Frontal cortex (tissue), 4 donors: ENCODE data around the gene KIF19. TPM values are rescaled to one million over a fixed set of nuclear protein-coding genes. Genes with fewer than 3 reads are reported as not detected.

ENCODE experiments used
- DNase-seq, 2 donors: peaks; one replicate each; pipeline ENCODE4 v3.0.0; 2012; ENCODE audit warnings: low spot score in 2 of 2
- FAIRE-seq: peaks from 2 replicates; lab custom pipeline; 2012; peaks lifted over from hg19 to GRCh38; lab: Jason Lieb, UNC
- total RNA-seq: library from RNA; depleted of rRNA; stranded (reverse); fragments of >200 nt; gene quantifications from one replicate; pipeline ENCODE4 v1.2.3, GENCODE V29; 2014
- donor health status: control.
- donor health status: control.
- donor health status: control.

The KIF19 gene
- total RNA-seq, 1 donor from 2014 or later: not detected

DNA sequence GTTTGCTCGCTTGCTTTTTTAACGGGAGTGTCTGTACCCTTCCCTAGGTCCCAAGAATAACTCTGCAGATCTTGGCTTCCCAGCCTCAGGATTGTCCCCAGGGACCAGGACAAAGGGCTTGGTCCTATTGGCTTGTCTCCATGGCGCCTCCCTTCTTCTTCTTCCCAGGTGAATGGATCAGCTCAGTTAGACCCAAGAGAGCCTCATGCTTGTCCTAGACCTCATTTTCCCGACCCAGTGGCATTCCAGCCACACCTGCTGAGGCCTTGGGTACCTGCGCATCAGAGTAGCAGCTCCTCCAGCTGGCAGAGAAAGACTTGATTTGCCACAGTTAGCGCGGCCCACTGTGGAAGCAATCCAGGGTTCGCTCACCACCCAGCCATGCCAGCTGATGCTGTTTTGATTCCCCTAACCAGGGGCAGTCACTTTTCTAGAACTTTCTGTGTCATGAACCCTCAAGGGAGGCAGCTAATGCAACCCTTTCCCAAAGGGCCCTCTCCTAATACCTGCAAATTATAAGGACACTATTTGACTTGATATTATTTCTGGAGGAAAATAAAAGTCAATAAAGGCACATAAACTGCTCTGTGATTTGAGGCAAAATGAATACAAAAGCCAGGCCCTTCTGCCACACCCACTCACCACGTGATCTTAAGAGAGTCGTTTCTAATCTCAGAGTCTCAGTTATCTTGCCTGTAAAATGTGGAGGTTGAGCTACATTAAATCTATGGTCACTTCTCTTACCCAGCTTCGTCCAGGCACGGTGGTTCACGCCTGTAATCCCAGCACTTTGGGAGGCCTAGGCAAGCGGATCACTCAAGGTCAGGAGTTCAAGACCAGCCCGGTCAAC is 55.2 kb downstream of the KIF19 start:
- DNase-seq (no peak), FAIRE-seq (no peak)

DNA sequence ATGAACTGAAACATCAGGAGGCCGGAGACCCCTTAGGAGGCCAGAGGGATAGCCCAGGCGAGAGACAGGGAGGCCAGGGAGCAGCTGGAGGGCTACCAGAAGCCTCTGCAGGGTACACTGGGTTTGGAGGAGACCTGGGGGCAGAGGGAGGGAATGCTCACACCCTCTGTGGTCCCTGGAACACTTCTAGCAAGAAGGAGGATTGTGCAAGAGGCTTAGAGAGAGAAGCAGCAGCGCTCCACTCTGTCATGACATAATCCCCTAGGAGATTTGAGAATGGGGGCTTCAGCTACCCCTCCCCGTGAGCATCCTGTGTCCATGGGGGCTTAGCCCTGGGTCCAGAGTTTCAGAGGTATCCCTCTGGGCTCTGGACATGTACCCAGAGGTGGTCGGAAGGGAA is 57.1 kb downstream of the KIF19 start:
- FAIRE-seq: no peak

DNA sequence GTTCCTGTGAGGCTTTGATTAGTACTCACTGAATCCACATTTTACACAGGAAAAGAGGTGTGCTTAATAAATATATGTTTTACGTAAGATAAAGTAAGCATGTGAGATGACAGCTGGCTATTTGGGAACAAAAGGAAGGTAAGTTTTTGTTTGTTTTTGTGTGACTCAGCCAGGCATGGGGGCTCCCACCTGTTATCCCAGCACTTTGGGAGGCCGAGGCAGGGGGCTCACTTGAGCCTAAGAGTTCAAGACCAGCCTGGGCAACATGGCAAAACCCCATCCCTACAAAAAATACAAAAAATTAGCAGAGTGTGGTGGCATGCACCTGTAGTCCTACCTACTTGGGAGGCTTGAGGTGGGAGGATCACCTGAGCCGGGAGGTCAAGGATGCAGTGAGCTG is 59.2 kb downstream of the KIF19 start:
- FAIRE-seq: no peak
- DNase-seq: no peak

More for the DNA sequence above, 57.1 kb downstream of the KIF19 start:
- DNase-seq: no peak

DNA sequence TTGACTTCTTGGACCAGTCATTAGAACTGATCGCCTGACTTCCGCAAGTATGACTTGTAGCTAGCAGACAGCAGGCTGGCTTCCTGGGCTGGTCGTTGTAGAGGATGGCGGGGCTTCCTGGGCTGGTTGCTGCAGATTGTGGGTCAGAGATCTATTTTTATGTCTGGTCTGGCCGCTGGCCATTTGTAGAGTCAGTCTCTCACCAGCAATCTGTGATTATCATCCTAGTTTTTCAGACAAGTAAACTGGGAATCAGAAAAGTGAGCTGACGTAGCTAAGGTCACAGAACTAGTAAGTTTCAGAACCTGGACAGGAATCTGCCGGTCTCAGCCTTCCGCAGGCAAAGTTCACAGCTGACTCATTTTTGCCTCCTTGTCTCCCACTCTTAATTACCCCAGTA is 60.4 kb downstream of the KIF19 start:
- DNase-seq (no peak), FAIRE-seq (no peak)

DNA sequence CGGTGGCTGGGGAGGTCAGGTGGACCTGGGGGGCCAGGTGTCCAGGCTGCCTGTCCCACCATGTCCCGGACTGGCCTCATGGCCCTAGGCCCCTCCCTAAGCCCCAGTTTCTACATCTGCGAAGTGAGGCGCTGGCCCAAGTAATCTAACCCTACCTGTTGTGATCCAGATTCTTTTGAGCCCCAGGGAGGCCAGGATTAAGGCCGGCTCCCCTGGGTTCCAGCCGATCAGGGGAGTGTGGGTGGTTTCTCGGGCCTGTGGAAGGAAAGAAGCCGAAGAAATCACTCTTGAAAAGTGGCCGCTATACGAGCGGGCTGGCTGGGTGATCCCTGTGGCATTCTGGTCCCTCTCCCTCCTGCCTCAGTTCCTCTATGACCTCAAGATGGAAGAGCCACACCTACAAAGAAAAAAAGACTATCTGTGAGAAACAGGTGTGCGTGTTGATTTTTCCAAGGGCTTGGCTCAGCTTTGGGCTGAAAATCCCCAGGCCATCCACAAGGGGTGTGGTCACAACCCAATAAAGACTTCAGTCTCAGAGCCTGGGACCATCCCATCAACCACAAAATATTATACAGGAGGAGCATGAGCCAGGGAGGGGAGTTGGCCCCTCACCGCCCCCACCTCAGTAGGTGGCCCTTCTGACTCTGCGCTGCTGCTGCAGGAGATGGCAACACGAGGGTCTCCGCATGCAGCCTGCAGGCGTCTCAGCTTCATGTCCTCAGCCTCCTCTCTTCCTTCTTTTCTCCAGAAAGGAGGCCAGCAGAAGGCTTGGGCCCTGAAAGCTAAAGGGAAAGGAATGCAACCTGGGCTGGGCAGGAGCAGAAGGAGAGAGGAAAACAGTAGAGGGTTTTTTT is 61.6 kb downstream of the KIF19 start:
- DNase-seq: no peak
- FAIRE-seq: no peak

DNA sequence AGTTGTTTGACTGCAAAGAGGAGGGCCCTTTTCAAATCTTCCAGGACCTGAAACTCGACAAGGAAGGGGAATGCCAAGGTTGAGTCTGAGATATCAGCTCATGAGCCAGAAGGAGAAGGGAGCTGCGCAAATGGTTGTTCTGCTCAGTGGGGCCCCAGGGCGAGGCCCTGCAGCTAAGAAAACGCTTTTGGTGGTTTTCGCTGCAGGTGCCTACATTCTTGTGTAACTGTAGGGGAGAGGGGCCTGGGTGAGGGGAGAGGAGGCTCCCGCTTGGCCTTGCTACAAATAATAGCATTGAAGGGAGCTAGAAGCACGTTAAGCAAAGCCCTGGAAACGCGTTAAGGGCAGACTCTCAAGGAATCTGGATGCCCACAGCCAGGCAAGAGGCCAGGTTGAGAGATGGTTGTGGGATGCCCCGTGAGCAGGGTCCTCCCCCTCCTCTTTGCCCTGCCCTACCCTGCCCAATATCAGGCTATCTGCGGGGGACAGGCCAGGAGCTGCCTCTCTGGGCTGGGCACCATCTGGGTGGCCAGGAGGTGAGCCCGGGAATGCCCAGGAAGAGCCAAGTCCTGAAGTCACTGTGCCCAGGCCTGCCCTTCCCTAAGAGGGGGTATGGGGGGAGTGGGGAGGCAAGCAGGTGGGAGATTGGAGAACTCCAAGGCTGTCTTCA is 63.2 kb downstream of the KIF19 start:
- no peak for DNase-seq
- FAIRE-seq: no peak

DNA sequence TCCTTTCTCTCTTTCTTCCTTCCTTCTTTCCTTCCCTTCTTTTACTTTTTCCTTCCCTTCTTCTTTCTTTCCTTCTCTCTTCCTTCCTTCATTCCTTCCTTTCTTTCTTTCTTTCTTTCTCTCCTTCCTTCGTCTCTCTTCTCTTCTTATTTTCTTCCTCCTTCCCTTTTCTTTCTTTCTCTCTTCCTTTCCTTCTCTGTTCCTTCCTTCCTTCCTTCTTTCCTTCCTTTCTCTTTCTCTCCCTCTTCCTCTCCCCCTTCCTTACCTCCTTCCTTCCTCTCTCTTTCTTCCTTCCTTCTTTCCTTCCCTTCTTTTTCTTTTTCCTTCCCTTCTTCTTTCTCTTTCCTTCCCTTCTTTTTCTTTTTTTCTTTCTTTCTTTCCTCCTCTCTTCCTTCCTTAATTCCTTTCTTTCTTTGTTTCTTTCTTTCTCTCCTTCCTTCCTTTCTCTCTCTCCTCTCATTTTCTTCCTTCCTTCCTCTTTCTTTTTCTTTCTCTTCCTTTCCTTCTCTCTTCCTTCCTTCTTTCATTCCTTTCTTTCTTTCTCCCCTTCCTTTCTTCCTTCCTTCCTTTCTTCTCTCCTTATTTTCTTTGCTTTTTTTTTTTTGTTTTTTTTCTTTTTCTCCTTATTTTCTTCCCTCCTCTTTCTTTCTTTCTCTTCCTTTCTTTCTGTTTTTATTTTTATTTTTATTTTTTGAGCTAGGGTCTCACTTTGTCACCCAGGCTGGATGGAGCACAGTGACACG is 64.1 kb downstream of the KIF19 start:
- FAIRE-seq (no peak), DNase-seq (no peak)

DNA sequence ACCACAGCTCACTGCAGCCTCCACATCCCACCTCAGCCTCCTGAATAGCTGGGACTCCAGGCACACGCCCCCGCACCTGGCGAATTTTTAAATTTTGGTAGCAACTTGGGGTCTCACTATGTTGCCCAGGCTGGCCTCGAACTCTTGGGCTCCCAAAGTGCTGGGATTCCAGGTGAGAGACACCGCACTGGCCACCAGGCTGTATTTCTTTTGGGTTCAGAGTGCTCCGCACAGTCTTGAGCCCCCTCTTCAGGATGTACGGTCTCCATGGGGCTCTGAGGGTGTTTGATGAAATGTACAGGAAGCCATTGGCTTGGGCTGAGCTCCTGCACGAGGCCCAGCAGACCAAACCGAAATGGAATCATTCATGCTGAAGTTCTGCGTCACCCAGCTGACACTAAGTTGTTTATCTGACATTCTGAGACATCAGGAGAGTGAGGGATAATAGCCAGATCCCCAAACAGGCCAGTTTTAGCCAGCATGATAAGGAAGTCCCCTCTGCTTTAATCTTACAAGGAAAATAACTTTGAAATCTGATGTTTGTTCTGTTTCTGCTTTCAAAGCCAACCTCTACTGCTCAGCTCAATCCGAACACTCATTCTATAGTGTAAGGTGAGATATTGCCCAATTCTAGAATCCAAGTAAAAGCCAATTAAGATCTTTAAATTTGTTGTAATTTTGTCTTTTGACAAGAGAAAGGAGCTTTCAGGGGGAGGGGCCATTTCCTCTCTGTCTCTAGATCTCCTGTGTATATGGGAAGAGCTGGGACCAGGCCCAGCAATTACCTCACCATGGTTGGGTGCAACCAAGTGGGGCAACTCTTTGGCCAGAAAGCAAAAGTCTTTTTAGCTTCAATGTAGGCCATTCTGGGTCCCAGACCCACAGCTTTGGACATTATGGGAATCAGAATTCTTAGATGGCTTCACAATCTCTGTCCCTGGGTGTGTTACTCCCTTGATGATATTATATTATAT is 64.9 kb downstream of the KIF19 start:
- FAIRE-seq: no peak
- DNase-seq: no peak

DNA sequence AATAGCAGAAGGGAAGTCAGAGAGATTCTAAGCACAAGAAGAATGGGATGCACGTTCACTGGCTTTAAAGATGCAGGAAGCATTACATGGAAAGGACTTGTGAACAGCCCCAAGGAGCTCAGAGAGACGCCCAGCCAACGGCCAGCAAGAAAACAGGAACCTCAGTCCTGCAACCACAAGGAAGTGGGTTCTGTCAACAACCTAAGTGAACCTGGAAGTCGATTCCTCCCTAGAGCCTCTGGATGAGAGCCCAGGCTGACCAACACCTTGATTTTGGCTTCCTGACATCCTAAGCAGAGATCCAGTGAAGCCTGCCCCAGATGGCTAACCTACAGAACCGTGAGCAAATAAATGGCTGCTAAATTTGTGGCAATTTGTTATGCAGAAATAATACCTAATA is 65.7 kb downstream of the KIF19 start:
- DNase-seq: no peak
- FAIRE-seq: no peak

DNA sequence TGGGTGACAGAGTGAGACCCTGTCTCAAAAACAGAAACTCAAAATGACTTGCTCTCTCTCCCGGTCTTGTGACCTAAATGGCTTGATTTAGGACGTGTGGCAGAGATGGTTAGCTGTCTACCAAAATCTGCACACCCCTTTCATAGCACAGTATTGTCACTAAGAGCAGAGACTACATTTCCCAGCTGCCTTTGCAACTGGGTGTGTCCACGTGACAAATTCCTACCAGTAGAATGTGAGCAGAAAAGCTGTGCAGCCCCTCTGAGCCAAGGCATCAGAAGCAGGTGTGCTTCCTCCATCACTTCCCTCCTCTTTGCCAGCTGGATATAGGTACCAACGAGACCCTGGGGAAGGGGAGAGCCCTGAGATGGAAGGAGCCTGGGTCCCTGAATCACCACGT is 66.8 kb downstream of the KIF19 start:
- FAIRE-seq (no peak), DNase-seq (no peak)

DNA sequence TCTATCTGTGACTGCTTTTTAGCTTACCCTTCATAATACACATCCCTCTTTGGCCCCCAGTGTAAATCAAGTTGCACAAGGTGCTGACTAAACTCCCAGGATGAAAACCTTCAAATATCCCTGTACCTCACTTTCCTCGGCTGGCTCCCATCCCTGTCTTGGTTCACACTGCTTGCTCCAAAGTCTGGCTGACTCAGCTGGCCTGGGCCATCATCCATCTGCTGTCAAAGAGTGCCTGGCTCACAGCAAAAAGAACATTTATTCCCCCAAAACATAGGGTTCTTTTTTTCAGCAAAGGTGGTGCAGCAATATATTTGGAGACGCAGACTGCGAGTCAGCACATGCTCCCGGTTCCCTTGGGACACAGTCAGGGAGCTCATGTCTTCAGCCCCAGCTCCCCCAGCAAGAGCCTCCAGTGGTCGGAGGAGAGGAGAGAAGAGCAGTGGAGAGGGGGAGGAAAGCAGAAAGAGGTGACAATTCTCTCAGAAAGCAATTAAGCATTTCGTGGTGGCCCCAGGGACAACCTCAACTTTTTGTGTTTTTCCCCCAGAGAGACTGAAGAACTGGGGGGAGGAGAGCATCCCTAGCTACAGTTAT is 67.4 kb downstream of the KIF19 start:
- no peak for DNase-seq
- no peak for FAIRE-seq

DNA sequence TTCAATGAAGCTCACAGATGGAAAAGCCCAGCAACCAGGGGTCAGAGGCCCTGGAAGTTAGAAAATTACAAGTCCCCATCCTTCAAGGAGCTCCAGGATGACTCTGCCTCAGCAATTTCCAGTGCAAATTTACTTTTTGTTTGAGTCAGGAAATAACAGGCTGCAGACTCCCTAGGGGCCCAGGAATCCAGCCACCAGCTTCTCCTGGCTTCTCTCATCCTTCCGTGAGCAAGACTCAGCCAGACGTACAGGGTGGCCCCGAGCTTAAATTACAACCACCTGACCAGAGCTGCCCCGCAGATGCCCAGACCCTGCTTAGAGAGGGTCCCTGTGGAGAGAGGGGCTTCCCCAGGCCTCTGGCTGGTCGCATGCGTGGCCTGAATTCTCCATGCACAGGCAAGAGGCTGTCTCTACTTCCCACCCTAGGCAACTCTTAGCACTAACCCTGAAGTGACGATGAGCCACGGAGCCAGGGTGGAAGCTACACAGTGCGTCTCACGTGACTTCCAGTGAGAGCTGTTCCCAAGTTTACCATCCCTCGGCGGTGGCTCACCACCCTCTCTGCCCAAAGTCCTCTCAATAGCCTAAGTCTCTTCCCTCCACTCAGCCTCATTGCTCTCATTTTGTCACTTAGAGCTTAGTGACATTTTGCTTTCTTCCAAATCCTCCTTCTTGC is 68.4 kb downstream of the KIF19 start:
- no peak for DNase-seq
- no peak for FAIRE-seq

DNA sequence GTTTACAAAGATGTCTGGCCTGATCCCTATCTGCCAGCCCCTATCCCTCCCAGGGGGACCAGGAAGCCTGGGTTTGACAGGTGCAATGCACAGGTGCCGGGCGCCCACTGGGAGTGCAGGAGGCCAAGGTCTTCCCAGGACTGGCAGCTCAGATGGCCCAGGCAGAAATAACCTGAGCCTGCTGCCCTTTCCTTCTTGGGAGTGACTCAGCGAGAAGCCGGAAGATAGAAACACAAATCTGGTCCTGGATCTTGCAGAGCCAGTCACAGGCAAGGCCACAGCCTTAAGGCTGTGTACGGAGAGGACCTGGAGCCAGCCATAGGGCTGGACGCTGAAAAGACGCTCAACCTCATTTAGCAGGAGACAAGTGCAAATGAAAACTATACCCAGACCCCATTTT is 69.0 kb downstream of the KIF19 start:
- DNase-seq (no peak), FAIRE-seq (no peak)

DNA sequence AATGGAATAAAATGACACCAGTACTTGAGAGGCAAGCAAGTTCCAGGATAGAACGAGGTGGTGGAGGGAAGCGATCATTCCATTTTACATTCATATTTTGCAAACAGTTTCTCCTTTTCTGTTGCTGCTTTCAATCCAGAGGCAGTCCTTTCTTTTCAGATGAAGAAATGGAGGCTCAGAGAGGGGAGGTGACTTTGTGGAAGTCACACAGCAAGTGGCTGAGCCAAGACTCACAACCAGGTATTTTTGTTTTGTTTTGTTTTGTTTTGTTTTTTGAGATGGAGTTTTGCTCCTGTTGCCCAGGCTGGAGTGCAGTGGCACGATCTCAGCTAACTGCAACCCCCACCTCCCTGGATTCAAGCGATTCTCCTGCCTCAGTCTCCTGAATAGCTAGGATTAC is 70.5 kb downstream of the KIF19 start:
- FAIRE-seq (no peak), DNase-seq (no peak)

DNA sequence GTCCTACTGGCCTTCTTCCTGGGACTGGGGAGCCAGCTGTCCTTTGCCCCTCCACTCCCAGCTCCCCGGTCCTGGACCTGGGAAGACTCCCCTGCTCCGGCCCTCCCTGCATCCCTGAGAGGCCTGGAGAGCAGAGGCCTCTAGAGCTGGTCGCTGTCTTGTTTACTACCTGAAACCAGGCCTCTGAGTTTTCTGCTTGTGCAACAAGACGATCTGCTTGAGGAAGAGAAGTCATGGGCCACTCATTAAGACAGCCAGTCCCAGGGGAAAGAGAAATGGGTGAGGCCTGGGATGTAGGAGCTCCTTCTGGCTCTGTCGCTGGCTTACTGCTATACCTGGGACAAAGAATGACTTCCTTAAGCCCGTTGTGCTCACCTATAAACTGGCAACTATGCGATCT is 76.0 kb downstream of the KIF19 start:
- no peak for DNase-seq
- no peak for FAIRE-seq

DNA sequence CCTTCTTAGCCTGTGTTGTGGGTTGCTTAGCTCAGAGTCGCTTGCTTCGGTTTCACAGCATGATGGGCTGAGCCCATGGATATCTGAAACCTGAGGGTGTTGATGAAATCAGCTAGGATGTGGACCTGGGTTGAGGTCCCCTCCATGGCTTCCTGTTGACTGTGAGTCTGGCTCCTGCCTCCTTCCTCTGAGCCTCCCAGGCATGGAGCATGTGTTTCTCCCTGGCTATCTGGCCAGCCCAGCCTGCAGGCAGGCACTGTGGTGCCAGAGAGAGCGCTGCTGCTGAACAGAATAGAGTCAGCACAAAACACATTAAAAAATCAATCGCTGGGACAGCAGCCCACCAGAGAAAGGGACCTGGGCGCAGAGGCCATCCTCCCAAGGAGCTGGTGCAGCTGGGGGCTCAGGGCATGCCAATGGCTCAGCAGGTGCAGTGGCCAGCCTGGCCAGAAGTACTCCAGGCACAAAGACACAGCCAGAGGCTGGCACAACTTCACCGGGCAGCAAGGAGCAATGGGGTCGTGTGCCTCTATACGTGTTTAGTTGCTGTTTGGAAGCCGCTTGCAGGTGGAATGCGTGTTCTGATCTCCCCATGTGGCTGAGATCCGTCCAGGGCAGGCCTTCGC is 77.6 kb downstream of the KIF19 start:
- no peak for FAIRE-seq
- DNase-seq: no peak

DNA sequence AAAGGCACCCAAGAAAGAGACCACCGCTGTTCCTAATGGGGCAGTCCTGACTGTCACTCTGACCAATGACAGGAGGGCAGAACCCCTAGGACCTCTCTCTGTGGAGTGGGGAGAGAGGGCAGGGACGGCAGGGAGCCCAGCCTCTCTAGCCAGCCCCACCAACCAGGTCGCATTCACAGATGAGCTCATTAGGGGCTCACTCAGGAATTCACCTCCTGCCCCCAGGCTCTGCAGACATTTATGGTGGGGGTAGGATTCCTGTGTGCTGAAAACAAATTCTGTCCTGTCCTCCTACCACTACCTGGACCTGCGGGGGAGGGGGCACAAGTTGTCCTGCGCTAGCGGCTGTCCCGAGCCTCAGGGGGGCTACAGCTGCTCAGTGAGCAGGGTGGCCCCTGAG is 78.2 kb downstream of the KIF19 start:
- DNase-seq: no peak
- no peak for FAIRE-seq
